GM12864 (cell line): ENCODE measurements around the gene TEKT5.

Experiments used
- DNase-seq: peaks from one replicate; pipeline ENCODE4 v3.0.0-alpha.2; 2011; ENCODE audit warnings: low read depth
- H3K4me3 ChIP-seq: 2 replicates; pipeline ENCODE4 v1.5.1; 2011; ENCODE audit warnings: mild to moderate bottlenecking, low read depth, low read length, control low read depth
- CTCF ChIP-seq: IDR thresholded peaks from 2 replicates; pipeline ENCODE4 v1.5.1; 2011; ENCODE audit warnings: low read depth, mild to moderate bottlenecking, moderate library complexity, low read length, control low read depth, inconsistent platforms; ENCODE audit errors: missing control alignments

Gene TEKT5

GRCh38 chr16:10676284-10676683 is 18.4 kb downstream of the TEKT5 start:
- H3K4me3 ChIP-seq, result no peak overlapping the region
- DNase-seq, result no peak
- no peak for TF ChIP-seq CTCF

- DNase-seq, result no peak
- H3K4me3 ChIP-seq, result no peak overlapping the region
- TF ChIP-seq CTCF, result no peak
These were observed 18.9 kb downstream of the TEKT5 start for GRCh38 chr16:10675861-10676260.

- TF ChIP-seq CTCF, result no peak
- DNase-seq, result no peak
- no peak overlapping the region for H3K4me3 ChIP-seq
These were observed 19.5 kb downstream of the TEKT5 start for GRCh38 chr16:10675216-10675615.

- H3K4me3 ChIP-seq, result no peak overlapping the region
- no peak for DNase-seq
These were observed 23.0 kb downstream of the TEKT5 start for GRCh38 chr16:10671729-10672128.

GRCh38 chr16:10669791-10670190 is 24.9 kb downstream of the TEKT5 start:
- TF ChIP-seq CTCF, result no peak
- no peak overlapping the region for H3K4me3 ChIP-seq
- no peak for DNase-seq

More at GRCh38 chr16:10671729-10672128, 23.0 kb downstream of the TEKT5 start:
- TF ChIP-seq CTCF, result no peak

GRCh38 chr16:10668322-10669045 is 26.2 kb downstream of the TEKT5 start:
- DNase-seq, result no peak
- H3K4me3 ChIP-seq, result no peak overlapping the region
- peak; percentile 78 for TF ChIP-seq CTCF

- TF ChIP-seq CTCF, result no peak
- H3K4me3 ChIP-seq, result no peak overlapping the region
- DNase-seq, result no peak
These were observed 27.5 kb downstream of the TEKT5 start for GRCh38 chr16:10667239-10667638.
